T47D (cell line): ENCODE measurements around the gene SECTM1.

ENCODE experiments used
- DNase-seq, 2 experiments: peaks; one replicate each; pipeline versions ENCODE4 v3.0.0 to v3.0.0-alpha.2; 2011 to 2012; ENCODE audit warnings: low read depth in 1 of 2, low spot score in 1 of 2
- JUND ChIP-seq: IDR thresholded peaks from 2 replicates; pipeline ENCODE4 v1.6.1; 2012; ENCODE audit warnings: low read depth
- in situ Hi-C: cut with HindIII; loops from 2 replicates; pipeline ENCODE4 v1.10.0; 2016; ENCODE audit warnings: low sequenced_read_pairs, low pct_unique_long_range_greater_than_20kb

Gene SECTM1

DNA sequence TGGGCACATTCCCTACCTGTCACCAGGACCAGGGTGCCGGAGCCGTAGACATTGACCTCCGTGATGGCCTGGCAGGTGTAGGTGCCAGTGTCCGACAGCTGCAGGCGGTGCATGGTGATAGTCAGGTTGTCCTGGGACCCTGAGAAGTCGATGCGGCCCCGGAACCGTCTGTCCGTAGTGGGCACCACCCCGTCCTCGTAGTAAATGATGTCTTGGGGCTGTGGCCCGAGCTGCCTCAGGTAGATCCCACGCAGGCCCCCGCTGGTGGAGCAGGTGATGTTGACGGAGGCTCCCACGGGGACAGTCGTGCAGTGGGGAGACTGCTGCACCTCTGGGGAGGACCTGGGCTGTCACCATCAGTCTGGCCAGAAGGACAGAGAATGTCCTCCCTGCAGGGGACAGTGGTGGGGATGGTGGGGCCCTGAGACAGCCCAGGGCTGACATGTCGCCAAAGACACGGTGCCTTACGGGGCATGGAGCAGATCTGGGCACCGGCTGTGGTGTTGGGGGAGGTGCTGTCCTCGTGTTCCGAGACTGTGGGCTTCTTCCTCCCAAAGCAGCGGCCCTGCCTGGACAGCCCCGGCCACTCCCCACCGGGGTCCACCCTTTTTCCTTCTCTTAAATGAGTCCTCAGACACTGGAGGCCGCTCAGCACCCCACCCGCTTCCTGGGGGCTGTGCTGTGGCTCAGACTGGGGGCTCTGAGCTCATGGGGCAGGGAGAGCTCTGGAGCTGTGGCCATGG is 16.7 kb downstream of the SECTM1 start:
- in situ Hi-C loops = no loop called here
- no peak for TF ChIP-seq JUND
- DNase-seq = no peak

DNA sequence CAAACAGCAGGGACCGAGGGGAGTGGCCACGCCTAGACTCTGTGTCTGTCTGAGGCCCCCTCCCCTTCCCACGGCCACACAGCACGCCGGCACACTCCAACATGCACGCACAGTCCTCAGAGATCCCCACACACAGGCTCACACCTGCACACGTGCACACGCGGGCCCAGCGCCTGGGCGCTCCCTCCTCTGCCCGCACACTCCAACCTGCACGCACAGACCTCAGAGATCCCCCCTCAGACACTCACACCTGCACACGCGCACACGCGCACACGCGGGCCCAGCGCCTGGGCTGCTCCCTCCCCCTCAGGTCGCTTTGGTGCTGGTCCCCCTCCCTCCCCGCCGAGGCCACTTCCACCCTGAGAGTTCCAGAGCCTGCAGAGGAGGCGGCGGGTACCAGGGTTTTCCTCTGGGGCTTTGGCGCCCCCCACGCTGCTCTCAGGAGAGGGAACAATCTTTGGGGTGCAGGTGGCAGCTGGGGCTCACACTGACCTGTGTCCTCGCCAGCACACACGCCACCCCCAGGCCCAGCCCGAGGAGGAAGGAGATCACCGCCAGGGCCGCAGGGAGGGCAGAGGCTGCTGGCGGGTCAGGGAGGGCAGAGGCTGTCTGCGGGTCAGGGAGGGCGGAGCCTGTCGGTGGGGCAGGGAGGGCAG is 17.7 kb downstream of the SECTM1 start:
- no peak for DNase-seq
- in situ Hi-C loops = no loop called here
- TF ChIP-seq JUND = no peak

DNA sequence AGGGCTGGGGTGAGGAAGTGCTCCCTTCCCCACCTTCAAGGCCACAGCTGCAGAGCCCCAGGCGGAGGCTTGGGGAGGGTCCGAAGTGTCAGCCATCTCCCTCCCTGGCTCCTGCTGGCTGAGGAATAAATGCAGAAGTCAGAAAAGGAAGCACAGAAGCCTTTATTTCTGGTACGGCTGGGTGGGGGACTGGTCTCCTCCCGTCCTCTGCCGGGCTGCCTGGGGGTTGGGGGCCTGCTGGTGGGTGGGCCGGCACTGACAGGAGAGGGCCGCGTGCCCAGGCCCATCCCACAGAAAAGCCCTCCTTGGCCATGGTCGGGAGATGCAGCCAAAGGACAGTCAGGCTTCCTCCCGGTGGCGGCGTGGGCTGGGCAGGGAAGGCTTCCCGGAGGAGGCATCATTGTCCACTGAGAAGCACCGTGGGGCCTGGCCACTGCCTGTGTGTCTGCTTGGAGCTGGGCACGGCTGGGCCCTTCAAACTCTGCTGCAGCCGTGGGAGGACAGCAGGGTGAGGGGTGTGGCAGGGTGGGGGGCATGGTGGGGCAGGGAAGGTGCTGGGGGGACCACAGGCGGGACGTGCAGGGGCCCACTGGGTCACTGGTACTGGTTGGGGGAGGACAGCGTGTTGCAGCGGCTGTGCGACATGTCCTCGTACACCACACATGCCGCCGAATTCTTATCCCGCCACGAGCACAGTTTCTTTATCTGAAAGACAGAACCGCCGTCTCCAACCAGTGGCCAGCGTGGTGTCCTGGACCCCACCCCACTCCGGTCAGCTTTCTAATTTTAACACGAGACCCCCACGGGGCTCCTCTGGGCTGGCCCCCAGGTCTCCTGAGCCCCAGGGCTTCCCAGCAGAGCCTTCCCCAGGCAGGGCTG is 18.6 kb downstream of the SECTM1 start:
- in situ Hi-C loops = no loop called here
- no peak for TF ChIP-seq JUND
- no peak for DNase-seq

GRCh38 chr17:82314012-82314726 is 19.4 kb downstream of the SECTM1 start:
- in situ Hi-C loops = no loop called here
- no peak for TF ChIP-seq JUND
- no peak for DNase-seq

GRCh38 chr17:82313195-82314011 is 20.2 kb downstream of the SECTM1 start:
- TF ChIP-seq JUND = no peak
- DNase-seq = no peak
- in situ Hi-C loops = no loop called here

- in situ Hi-C loops = no loop called here
- DNase-seq = no peak
- TF ChIP-seq JUND = no peak
These were observed 21.6 kb downstream of the SECTM1 start for GRCh38 chr17:82311971-82312370.

- DNase-seq = no peak
- TF ChIP-seq JUND = no peak
- in situ Hi-C loops = no loop called here
These were observed 22.7 kb downstream of the SECTM1 start for GRCh38 chr17:82310877-82311276.

DNA sequence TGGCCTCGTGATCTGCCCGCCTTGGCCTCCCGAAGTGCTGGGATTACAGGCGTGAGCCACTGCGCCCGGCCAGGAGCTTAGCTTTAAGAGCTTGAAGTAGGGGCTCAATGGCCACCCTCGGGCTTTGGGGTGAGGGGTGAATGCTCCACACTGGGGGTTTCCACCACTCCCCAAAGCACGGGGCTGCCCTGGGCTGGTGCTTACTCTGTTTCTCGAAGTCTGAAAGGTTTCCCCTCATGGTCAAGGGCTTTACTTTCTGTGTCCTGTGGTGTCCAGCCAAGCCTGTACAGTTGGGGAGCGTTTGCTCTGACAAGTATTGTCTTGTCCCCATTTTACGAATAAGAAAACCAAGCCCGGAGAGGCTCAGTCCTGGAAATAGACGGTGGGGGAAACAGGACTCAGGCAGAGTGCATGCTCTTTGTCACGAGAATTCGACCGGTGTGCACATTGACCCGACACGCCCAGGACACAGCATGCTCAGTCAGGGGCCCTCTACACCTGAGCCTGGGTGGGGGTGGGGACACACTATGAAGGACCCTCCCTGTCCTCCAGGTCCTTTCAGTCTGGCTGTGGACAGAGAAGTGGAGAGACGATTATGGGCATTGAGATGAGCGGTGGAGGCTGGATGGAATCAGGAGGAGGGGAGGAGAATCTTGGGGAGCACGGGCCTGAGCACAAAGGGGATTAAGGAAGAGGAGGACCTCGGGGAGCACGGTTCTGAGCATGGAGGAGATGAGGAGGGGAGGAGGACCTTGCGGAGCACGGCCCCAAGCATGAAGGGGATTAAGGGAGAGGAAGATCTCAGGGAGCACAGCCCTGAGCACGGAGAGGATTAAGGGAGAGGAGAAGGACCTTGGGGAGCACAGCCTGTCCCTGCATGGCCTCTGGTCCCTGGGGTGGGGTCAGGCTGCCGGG is 23.7 kb downstream of the SECTM1 start:
- DNase-seq = no peak
- in situ Hi-C loops = no loop called here
- TF ChIP-seq JUND = no peak

DNA sequence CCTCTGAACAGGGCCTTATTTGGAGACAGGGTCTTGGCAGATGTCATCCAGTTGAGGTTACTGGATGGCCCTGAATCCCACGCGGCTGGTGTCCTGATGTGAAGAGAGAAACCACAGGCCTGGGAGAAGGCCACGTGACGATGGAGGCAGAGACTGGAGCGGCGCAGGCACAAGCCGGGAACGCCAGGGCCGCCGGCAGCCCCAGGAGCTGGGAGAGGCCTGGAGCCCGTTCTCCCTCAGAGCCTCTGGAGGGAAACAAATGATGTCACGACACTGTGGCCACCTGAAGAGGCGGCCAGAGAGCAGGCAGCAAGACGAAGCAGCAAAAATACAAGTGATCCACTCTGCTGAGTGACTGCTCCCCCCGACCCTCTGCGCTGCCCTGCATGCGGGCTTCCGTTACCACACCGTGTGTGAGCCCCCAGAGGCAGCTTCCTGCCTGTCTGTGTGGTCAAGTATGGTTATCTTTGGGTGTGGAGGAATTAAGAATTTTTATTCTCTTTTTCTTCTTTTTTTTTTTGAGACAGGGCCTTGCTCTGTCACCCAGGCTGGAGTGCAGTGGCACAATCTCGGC is 27.8 kb downstream of the SECTM1 start:
- DNase-seq = no peak
- in situ Hi-C loops = no loop called here
- TF ChIP-seq JUND = no peak

DNA sequence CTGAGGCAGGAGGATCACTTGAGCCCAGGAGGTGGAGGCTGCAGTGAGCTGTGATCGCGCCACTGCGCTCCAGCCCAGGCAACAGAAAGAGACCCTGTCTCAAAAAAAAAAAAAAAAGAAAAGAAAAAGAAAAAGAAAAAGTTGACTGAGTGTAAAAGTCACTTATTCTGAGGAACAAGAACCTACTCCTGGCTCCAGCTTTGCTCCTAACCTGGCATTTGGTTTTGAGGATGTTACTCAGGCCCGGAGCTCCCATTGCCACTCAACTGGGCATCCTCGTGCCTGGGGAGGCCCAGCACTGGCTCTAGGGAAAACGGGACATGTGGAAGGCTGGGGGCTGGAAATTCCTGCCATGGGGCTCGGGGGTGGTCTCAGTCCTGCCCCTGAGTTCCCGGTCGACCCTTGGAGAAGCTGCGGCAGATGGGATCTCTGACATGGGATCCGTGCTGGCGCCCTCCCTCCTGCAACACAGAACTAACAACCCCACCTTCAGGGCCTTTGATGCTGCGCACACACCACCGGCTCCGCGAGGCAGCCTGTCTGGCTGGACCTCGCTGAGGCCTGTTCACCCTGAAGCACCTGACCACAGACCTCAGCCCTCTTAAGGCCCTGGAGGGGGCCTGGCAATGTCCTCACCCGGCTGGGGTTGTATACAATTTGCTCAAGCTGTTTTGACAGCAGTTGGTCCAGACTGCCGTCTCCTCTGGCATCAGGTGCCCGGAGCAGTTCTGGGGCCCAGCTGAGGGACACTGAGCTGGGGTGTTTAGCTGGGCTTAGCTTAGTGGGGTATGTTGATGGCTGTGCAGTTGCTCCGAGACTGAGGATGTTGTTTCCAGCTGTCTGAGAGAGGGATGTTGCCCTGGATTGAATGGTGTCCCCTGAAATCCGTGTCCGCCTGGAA is 28.5 kb downstream of the SECTM1 start:
- no peak for DNase-seq
- in situ Hi-C loops = no loop called here

More for the DNA sequence above, 28.5 kb downstream of the SECTM1 start:
- TF ChIP-seq JUND = no peak
